HEK293 (cell line): Measurements from ENCODE around the gene OR51A4.

ENCODE experiments used
- ZBTB8A ChIP-seq: fragments of 450-650 bp; formaldehyde crosslinking; IDR thresholded peaks from 2 replicates; pipeline ENCODE4 v1.5.1; 2016; ENCODE audit warnings: missing biosample characterization, missing genetic modification characterization
- ZNF10 ChIP-seq: fragments of 450-650 bp; formaldehyde crosslinking; IDR thresholded peaks from 2 replicates; pipeline ENCODE4 v1.5.1; 2017; ENCODE audit warnings: missing biosample characterization, missing genetic modification characterization
- ZNF121 ChIP-seq: fragments of 450-650 bp; formaldehyde crosslinking; IDR thresholded peaks from 2 replicates; pipeline ENCODE4 v1.5.1; 2016; ENCODE audit warnings: missing biosample characterization, missing genetic modification characterization
- ZNF350 ChIP-seq: fragments of 450-650 bp; formaldehyde crosslinking; IDR thresholded peaks from 2 replicates; pipeline ENCODE4 v1.5.0; 2017; ENCODE audit warnings: missing biosample characterization, mild to moderate bottlenecking, missing genetic modification characterization
- TF ChIP-seq, protein P1 (sequence below): fragments of 450-650 bp; formaldehyde crosslinking; IDR thresholded peaks from 2 replicates; pipeline ENCODE4 v1.5.1; 2016; ENCODE audit warnings: missing biosample characterization, missing genetic modification characterization
- TF ChIP-seq, protein P2 (sequence below): sonication (generic); formaldehyde crosslinking; IDR thresholded peaks from 2 replicates; pipeline ENCODE4 v1.8.1; 2022; ENCODE audit warnings: mild to moderate bottlenecking, moderate library complexity, missing genetic modification reagents
- TF ChIP-seq, protein P3 (sequence below): fragments of 450-650 bp; formaldehyde crosslinking; IDR thresholded peaks from 2 replicates; pipeline ENCODE4 v1.5.1; 2016; ENCODE audit warnings: missing biosample characterization, missing genetic modification characterization, low read depth

DNA sequence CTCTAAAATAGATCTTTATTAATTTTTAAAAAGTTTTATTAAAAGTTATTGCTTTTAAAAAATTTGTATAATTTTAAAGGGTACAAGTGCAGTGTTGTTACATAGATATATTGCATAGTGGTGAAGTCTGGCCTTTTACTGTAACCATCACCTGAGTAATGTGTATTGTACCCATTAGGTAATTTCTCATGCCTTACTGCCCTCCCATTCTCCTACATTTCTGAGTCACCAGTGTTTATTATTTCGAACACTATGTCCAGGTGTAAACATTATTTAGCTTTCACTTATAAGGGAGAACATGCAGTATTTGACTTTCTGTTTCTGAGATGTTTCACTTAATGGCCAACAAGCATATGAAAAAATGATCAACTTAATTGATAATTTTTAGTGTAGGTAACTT, 25.6 kb downstream of the OR51A4 start:
- TF ChIP-seq, protein P1, sequence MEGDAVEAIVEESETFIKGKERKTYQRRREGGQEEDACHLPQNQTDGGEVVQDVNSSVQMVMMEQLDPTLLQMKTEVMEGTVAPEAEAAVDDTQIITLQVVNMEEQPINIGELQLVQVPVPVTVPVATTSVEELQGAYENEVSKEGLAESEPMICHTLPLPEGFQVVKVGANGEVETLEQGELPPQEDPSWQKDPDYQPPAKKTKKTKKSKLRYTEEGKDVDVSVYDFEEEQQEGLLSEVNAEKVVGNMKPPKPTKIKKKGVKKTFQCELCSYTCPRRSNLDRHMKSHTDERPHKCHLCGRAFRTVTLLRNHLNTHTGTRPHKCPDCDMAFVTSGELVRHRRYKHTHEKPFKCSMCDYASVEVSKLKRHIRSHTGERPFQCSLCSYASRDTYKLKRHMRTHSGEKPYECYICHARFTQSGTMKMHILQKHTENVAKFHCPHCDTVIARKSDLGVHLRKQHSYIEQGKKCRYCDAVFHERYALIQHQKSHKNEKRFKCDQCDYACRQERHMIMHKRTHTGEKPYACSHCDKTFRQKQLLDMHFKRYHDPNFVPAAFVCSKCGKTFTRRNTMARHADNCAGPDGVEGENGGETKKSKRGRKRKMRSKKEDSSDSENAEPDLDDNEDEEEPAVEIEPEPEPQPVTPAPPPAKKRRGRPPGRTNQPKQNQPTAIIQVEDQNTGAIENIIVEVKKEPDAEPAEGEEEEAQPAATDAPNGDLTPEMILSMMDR (tag by site-specific recombination): no peak
- TF ChIP-seq ZNF10: no peak
- no peak for TF ChIP-seq ZNF350
- no peak for TF ChIP-seq ZBTB8A
- TF ChIP-seq ZNF121: no peak
- TF ChIP-seq, protein P2, sequence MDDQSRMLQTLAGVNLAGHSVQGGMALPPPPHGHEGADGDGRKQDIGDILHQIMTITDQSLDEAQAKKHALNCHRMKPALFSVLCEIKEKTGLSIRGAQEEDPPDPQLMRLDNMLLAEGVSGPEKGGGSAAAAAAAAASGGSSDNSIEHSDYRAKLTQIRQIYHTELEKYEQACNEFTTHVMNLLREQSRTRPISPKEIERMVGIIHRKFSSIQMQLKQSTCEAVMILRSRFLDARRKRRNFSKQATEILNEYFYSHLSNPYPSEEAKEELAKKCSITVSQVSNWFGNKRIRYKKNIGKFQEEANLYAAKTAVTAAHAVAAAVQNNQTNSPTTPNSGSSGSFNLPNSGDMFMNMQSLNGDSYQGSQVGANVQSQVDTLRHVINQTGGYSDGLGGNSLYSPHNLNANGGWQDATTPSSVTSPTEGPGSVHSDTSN: no peak
- TF ChIP-seq, protein P3, sequence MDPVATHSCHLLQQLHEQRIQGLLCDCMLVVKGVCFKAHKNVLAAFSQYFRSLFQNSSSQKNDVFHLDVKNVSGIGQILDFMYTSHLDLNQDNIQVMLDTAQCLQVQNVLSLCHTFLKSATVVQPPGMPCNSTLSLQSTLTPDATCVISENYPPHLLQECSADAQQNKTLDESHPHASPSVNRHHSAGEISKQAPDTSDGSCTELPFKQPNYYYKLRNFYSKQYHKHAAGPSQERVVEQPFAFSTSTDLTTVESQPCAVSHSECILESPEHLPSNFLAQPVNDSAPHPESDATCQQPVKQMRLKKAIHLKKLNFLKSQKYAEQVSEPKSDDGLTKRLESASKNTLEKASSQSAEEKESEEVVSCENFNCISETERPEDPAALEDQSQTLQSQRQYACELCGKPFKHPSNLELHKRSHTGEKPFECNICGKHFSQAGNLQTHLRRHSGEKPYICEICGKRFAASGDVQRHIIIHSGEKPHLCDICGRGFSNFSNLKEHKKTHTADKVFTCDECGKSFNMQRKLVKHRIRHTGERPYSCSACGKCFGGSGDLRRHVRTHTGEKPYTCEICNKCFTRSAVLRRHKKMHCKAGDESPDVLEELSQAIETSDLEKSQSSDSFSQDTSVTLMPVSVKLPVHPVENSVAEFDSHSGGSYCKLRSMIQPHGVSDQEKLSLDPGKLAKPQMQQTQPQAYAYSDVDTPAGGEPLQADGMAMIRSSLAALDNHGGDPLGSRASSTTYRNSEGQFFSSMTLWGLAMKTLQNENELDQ: no peak
